HG02884 (cell line): ENCODE measurements around the gene CKLF.
"Not testable (repeated sequence)": the region's sequence is repeated elsewhere in the genome, so short reads cannot be mapped to it uniquely, and the experiment has no call there.

Experiments used
- ATAC-seq: cut with Tn5 transposase; IDR thresholded peaks from one replicate; pipeline ENCODE4 v1.9.1; 2021; ENCODE audit warnings: mild to moderate bottlenecking, moderate library complexity; ENCODE audit not compliant: unreplicated experiment

The CKLF gene

GRCh38 chr16:66542396-66542795 is 10.0 kb upstream of the CKLF start:
- no peak for ATAC-seq

DNA sequence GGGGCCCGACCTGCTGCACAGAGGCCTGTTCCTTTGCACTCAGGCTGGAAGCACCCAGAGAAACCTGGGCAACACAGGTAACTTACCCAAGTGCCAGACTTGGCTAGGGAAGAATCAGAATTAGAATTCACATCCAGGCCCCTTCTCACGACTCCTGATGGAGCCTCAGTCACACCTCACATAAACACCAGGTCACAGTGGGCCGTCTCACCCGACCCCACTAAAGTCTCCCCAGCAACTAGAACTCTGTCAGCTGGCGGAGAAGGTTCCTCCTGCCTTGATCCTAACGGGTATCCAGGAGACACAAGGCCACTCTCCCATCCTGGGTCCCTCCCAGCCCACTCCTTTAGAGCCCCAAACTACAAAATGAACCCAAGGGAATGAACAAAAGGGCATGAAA is 8.8 kb upstream of the CKLF start:
- no peak for ATAC-seq

DNA sequence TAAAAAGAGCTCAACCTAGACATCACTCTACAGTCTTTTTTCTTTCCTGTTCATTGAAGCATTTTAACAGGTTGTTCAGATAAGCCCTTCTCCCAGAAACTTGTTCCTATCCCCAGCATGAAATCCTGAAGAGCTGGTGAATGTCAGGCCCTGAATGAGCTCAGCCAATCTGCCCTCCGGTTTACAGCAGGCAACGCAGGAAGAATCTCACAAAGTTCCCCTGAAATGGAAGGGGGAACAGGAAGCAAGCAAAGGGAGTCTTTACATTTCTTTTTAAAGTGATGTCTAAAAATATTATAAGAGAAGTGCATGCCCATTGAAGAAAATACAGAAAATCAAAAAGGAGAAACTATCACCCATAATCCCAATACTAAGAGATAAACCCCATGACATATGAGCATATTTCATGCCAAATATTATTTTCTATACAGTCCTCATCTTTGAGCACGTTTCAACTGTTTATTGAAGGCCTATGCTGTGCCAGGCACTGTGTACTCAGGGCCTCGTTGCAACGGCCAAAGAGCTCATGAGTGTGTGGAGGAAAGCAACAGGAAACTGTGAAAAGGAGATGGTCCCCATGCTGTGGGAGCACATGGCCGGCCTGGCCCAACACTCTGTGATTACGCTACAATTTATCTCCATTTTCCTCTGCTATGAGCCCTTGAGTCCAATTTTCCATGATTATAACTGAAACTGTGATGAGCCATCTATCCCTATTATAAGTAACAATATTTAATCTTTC is 8.2 kb upstream of the CKLF start:
- no peak for ATAC-seq

DNA sequence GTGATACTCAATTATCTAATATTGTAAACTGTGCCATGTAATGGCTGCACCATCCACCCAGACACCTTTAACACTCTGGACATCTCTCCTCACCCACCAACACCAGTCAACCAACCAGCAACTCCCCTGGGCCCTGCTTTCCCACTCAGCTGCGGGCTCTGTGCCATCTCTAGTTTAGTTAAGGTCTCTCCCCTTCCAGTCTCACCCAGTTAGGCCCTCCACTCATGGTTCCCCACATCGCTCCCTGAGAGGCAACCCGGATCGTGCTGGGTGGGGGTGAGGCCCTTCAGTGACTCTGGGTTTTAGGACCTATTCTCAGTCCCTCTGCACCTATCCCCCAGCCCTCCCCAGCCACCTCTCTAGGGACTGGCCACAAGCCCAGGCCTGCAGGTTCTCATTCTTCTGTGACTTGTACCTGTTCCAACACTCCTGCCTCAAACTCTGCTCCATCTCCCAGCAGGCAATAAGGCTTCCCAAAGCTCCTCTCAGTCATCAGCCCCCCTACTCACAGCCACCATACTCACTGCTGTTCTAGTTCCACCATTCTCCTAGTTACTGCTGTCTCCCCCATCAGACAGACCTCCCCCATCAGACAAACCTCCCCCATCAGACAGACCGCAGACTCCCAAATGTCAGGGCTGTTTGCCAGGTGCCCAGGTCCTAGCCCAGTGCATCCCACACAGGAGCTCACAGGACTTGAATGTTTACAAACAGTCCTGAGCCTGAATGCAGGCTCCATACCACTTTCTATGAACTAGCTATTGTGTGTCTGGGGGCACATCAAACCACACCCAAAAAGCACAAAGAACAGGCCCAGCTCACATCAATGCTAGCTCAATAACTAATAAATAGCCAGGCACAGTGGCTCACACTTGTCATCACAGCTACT is 5.0 kb upstream of the CKLF start:
- no peak for ATAC-seq

DNA sequence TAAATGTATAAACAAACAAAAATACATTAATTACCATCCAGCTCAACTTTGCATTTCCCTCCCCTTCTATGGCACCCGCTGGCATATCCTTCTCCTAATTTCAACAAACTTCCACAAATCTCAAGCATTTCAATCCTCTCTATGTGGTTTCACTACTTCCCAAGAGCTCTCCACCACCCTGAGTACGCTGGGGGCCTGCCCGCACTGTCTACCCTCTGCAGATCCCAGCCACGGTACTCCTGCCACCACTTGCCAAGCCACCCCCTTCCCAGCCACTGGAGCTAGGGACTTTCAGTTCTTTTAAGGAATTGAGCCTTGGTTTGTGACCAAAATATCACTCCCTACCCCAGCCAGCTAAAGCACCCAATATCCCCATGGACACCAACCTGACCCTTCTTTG is 4.3 kb upstream of the CKLF start:
- ATAC-seq = no peak

GRCh38 chr16:66548868-66549267 is 3.5 kb upstream of the CKLF start:
- no peak for ATAC-seq

- peak; percentile 36 for ATAC-seq
Measured at GRCh38 chr16:66549284-66550131, 2.9 kb upstream of the CKLF start, which contains the start of gene TK2. TK2 (minus strand) TSS chr16:66550122; CDS start chr16:66550061, 61 bp downstream.

- ATAC-seq = no peak
Measured at GRCh38 chr16:66551348-66551759, 1.0 kb upstream of the CKLF start.

DNA sequence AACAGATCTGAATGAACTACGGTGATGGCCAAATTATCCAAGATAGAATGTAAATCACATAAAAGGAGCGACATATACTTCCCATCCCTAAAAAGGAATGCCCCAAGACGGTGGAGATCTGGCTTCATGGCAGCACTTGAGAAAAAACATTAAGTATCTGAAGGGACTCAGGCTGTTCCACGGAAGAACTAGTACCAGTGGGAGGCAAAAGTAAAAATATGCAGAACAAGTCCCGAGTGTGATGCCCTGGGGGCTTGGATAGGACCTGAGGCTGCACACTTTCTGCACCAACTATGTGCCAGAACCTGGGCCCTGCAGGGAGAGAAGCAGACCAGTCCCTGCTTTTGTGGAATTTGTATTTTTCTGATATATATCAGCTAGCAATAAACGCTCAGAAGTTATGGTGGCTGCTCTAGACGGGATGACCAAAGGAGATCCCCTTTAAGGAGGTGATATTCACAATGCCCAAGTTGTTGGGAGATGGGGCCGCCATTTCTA is 539 bp upstream of the CKLF start:
- no peak for ATAC-seq

GRCh38 chr16:66553223-66553622 is 847 bp downstream of the CKLF start:
- ATAC-seq = no peak

GRCh38 chr16:66554021-66554420 is 1.6 kb downstream of the CKLF start:
- ATAC-seq = no peak

GRCh38 chr16:66554495-66554894 is 2.1 kb downstream of the CKLF start:
- no peak for ATAC-seq

GRCh38 chr16:66560107-66560506 is 7.7 kb downstream of the CKLF start:
- no peak for ATAC-seq

- no peak for ATAC-seq
Measured at GRCh38 chr16:66561381-66562080, 9.2 kb downstream of the CKLF start.

GRCh38 chr16:66562409-66562808 is 10.0 kb downstream of the CKLF start:
- no peak for ATAC-seq

- ATAC-seq = no peak
Measured at GRCh38 chr16:66562986-66563385, 10.6 kb downstream of the CKLF start.

DNA sequence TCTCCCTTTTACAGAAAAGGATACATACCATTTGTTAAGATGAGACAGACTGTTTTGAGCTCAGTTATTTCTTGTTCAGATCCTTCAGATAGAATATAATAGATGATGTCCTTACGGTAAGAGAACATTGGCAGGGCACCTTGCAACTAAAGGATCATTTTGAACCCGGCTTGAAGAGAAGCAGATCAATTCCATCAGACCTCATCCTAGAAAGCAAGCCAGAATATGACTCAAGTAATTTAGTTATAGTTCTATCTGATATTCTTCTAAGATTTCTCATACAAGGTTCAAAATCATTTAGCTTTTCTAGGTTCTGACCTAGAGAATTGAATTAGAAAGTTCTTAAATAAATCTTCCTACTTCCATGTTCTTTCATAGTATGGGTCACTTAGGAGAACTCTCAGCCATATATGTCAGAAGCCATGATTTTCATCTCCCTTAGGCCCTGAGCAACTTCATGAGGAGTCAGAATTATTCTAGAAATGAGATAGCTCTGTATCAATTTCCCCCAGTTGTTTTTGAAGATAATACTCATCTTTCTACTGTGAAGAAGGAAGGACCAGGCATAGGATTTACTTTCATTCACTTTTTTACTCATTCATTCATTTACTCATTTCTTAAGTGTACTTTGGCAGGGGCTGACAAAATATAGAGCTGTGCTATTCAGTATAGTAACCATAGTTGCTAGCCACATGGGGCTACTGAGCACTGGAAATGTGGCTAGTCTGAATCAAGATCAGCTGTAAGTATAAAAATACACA is 11.4 kb downstream of the CKLF start:
- peak; percentile 45 for ATAC-seq

GRCh38 chr16:66566051-66566901 is 13.9 kb downstream of the CKLF start, which contains the start of gene CMTM1:
CMTM1 (plus strand) TSS chr16:66566439; CDS start chr16:66566514, 75 bp downstream.
- ATAC-seq = no peak

DNA sequence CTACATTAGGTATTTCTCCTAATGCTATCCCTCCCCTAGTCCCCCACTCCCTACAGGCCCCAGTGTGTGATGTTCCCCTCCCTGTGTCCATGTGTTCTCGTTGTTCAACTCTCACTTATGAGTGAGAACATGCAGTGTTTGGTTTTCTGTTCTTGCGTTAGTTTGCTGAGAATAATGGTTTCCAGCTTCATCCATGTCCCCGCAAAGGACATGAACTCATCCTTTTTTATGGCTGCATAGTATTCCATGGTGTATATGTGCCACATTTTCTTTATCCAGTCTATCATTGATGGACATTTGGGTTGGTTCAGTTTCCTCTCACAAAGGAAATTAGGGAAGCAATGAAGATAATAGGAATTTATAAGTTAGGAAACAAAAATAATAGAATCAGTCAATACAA is 14.9 kb downstream of the CKLF start:
- not testable (repeated sequence) for ATAC-seq
